IPS-18c (cell line): ENCODE data around the gene TTLL4.
A peak's percentile ranks its signal among the peaks of the same experiment; 100 is the strongest.

Experiments used
- H3K4me3 ChIP-seq: 2 replicates; pipeline ENCODE4 v1.7.0; 2013; ENCODE audit warnings: low read depth, mild to moderate bottlenecking, low read length, moderate library complexity; ENCODE audit not compliant: insufficient read depth
- H3K9me3 ChIP-seq: one replicate; pipeline ENCODE4 v1.6.1; 2013; ENCODE audit warnings: mild to moderate bottlenecking, low read length, moderate library complexity; ENCODE audit not compliant: control insufficient read depth, insufficient read depth

TTLL4 gene

GRCh38 chr2:218703341-218703740 lies 7.3 kb upstream of the TTLL4 start:
- H3K9me3 ChIP-seq = no peaks in the 10 kb centered on the region
- no peak overlapping the region for H3K4me3 ChIP-seq

DNA sequence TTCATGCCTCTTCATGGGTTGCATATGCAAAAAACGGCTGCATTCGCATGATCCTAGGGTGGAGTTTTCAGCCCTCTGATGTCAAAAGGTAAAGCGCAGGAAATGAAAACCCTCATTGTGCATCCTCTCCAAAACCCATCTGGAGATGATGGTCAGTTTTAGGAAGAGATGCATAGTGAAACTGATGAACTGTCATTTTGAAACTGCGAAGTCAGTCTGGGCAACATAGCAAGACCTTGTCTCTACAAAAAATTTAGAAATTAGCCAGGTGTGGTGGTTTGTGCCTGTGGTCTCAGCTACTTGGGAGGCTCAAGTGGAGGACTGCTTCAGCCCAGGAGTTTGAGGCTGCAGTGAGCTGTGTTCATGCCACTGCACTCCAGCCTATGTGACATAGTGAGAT lies 2.5 kb upstream of the TTLL4 start:
- H3K9me3 ChIP-seq = no peaks in the 10 kb centered on the region
- H3K4me3 ChIP-seq = no peak overlapping the region

DNA sequence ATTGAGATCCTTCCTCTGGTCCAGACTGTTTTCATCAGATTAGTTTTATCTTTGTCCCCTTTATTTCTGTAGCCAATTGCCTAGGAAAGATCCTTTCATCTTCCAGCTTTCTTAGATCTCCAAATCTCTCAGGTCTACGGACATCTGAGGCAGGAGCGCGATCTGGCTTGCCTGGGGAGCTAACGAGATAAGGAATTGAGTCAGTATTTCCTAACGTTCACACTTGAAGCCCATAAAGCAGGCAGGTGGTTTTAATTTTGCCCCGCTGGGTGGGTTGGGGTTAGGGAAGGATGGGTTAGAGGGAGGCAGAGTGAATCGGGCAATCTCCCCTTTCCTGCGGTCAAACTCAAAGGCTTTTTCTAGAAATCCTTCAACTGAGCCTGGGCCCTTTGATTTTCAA lies 727 bp upstream of the TTLL4 start:
- Histone ChIP-seq H3K9me3 (no peaks in the 10 kb centered on the region), H3K4me3 (no peak overlapping the region)

DNA sequence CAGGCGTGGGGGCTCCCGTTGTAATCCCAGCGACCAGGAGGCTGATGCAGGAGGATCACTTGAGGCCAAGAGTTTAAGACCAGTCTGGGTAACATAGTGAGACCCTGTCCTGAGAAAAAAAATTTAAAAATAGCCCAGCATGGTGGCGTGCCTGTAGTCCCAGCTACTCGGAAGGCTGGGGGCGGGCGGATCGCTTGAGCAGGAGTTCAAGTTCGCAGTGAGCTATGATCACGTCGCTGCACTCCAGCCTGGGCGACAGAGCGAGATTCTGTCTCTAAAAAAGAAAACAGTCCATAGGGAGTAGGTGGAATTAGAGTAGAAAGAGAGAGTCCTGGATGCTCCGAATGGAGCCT lies 325 bp upstream of the TTLL4 start:
- Histone ChIP-seq H3K9me3 (no peaks in the 10 kb centered on the region), H3K4me3 (no peak overlapping the region; the same call in 1 of the 2 replicates)

DNA sequence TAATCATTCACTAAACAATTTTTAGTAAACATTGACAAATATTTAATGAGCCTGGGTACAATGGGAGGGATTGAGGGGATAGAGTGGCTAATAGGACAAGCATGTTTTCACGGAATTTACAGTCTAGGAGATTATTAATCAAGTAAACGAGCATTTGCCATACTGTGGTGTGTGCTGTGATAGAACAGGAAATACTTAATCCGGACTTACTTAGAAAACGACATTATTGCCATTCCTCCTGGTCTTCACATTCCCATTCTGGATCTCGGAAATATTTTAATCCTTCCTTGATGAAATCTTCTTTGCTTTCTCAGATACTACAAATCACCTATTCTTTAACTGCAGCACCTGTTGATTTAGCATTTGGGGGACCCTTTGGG lies 905 bp downstream of the TTLL4 start:
- Histone ChIP-seq H3K9me3 (no peaks in the 10 kb centered on the region), H3K4me3 (peak overlapping the region; percentile 93)

DNA sequence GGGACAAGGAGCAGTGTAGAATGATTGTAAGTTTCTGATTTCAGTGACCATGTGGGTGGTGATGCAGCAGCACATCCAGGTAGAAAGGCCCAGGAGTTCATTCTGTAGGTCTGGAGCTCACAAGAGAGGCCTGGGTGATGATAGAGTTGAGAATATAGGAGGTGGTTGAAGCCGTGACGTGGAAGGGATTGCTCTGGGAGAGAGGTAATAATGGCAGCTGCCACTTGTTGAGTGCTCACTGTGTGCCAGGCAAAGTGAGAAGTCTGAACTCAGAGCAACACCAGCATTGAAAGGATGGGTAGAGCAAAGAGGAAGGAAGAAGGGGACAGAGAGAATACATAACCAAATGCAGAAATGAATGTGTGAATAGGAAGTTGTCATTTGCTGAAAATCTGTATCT lies 3.3 kb downstream of the TTLL4 start:
- Histone ChIP-seq H3K9me3 (no peaks in the 10 kb centered on the region), H3K4me3 (no peak overlapping the region)

- Histone ChIP-seq H3K4me3 (no peak overlapping the region), H3K9me3 (no peaks in the 10 kb centered on the region)
Measured at GRCh38 chr2:218716070-218716469, 5.4 kb downstream of the TTLL4 start.

GRCh38 chr2:218717262-218717661 lies 6.6 kb downstream of the TTLL4 start:
- no peak overlapping the region for H3K4me3 ChIP-seq

GRCh38 chr2:218718058-218718457 lies 7.4 kb downstream of the TTLL4 start:
- H3K4me3 ChIP-seq = no peak overlapping the region
- no peaks in the 10 kb centered on the region for H3K9me3 ChIP-seq

More at GRCh38 chr2:218717262-218717661, 6.6 kb downstream of the TTLL4 start:
- H3K9me3 ChIP-seq = no peaks in the 10 kb centered on the region

DNA sequence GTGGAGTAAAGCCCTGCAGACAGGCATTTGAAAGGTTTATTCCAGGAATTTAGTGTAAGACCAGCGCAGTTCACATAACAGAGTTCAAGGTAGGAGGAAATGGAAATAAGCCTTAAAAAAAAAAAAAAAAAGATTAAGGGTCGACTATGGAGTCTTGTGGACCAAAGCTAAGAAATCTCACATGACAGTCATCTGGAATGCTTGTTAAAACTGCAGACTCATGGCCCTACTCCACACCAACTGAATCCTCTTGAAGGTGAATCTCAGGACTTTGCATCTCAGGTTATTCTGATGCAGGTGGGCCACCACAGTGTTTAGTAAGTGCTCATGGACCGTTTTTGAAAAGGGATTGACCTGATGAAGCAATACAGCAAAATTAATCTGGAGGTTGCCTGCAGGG lies 8.8 kb downstream of the TTLL4 start:
- no peak overlapping the region for H3K4me3 ChIP-seq

GRCh38 chr2:218720048-218721041 lies 9.7 kb downstream of the TTLL4 start:
- no peaks in the 10 kb centered on the region for H3K9me3 ChIP-seq
- no peak overlapping the region for H3K4me3 ChIP-seq

More for the DNA sequence above, 8.8 kb downstream of the TTLL4 start:
- no peaks in the 10 kb centered on the region for H3K9me3 ChIP-seq

GRCh38 chr2:218721488-218721887 lies 10.9 kb downstream of the TTLL4 start:
- Histone ChIP-seq H3K9me3 (no peaks in the 10 kb centered on the region), H3K4me3 (no peak overlapping the region)

GRCh38 chr2:218721934-218722333 lies 11.3 kb downstream of the TTLL4 start:
- no peak overlapping the region for H3K4me3 ChIP-seq

DNA sequence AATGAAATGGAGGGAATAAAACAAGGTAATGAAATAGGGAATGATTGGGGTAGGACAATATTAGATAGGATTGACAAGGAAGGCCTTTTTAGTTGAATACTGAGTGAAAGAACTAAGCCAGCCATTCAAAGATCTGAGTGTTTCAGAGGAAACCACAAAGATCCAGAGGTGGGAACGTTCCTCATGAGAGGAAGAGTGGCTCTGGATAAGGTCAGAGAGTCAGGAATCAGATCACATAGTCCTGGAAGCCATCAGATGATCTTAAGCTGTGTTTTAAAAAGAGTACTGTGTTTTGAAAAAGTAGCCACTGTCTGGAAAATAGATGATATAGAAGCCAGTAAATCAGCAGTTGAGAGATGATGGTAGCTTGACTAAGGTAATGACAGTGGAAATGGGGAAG lies 11.8 kb downstream of the TTLL4 start:
- no peak overlapping the region for H3K4me3 ChIP-seq

More at GRCh38 chr2:218721934-218722333, 11.3 kb downstream of the TTLL4 start:
- no peaks in the 10 kb centered on the region for H3K9me3 ChIP-seq

DNA sequence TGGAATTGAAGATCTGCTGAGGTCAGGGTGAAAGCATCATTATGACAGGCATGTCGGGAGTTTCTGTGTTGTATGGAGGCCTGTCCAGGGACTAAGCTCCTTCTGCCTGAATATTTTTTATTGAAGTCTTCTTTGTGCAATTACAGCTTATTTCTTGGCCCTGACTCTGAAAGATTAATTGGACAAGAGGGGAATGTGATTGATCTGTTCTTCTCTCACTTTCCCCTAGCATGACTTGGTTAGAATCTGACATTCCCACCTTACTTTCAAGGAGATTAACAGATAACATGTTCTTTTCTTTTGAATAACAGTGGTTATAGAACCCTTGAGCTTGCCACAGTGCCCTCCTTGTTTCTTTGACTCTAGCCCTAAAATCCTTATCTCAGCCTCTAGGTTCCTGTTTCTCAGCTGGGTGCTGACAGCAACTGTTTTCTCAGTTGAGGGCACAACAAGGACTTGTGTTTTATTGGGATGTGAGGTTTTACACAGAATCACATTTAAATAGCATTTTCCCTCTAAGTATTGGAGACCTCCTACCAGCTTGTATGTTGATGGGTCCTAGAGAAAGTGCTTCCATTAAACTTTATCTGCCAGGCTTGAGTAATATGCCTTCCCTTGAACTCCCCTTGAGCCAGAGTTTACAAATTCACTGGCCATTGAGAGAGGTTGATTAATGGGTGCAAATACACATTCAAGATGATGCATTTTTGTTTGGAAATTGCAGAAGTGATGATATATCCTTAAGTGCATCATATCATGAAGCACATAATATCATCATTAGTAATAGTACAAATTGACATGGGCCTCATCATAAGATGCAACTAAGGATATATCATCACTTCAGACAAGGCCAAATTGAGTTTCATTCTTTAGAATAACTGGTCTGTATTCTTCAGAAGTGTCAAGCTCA lies 12.5 kb downstream of the TTLL4 start:
- H3K9me3 ChIP-seq = no peaks in the 10 kb centered on the region
- H3K4me3 ChIP-seq = no peak overlapping the region

More for the DNA sequence above, 11.8 kb downstream of the TTLL4 start:
- no peaks in the 10 kb centered on the region for H3K9me3 ChIP-seq

DNA sequence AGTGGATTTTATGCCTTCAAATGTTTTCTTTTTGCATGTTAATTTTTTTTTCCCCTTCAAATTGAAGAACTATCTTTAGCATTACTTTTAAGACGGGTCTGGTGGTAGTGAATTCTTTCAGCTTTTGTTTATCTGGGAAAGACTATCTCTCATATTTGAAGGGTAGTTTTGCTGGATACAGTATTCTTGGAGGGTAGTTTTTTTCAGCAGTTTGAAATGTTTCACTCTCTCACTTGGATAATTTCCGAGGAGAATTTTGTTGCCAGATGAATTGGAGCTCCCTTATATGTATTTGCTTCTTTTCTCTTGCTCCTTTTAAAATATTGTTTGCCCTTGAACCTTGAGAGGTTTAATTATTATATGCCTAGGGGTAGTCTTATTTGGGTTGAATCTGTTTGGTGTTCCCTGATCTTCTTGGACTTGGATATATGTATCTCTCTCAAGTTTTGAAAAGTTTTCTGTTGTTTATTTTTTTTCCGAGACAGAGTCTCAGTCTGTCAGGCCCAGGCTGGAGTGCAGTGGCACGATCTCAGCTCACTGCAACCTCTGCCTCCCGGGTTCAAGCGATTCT lies 15.5 kb downstream of the TTLL4 start:
- Histone ChIP-seq H3K4me3 (no peak overlapping the region), H3K9me3 (no peaks in the 10 kb centered on the region)

DNA sequence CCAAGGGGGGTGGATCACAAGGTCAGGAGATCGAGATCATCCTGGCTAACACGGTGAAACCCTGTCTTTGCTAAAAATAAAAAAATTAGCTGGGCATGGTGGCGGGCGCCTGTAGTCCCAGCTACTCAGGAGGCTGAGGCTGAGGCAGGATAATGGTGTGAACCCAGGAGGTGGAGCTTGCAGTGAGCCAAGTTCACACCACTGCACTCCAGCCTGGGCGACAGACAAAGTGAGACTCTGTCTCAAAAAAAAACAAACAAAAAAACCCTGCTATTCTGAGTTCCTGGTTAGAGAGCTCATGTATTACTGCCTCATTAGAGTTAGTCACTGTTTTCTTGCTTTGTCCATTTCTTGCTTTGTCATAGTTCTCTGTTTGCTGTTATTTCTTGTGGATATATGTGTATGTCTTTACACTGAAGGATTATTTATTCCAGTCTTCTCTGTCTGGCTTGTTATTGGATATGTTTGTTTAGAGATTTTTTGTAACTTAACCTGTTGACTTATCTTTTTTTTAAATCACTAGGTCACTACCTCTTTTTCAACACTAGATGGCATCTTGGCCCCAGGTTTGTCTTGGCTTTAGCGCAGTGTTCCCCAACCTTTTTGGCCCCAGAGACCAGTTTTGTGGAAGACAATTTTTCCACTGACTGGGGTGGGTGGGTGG lies 17.0 kb downstream of the TTLL4 start:
- Histone ChIP-seq H3K9me3 (no peaks in the 10 kb centered on the region), H3K4me3 (no peak overlapping the region)
